GM21360 (cell line): ENCODE data around the gene PSAP.

Source experiments
- ATAC-seq: cut with Tn5 transposase; IDR thresholded peaks from one replicate; pipeline ENCODE4 v1.9.1; 2021; ENCODE audit warnings: mild to moderate bottlenecking, moderate library complexity; ENCODE audit not compliant: unreplicated experiment

Gene PSAP

GRCh38 chr10:71789871-71790270 is 61.2 kb downstream of the PSAP start:
- ATAC-seq: no peak

GRCh38 chr10:71788954-71789353 is 62.1 kb downstream of the PSAP start:
- no peak for ATAC-seq

GRCh38 chr10:71784679-71785272 is 66.3 kb downstream of the PSAP start:
- no peak for ATAC-seq

GRCh38 chr10:71783917-71784678 is 67.0 kb downstream of the PSAP start:
- ATAC-seq: no peak

GRCh38 chr10:71782917-71783490 is 68.0 kb downstream of the PSAP start:
- no peak for ATAC-seq

- no peak for ATAC-seq
Measured at GRCh38 chr10:71782221-71782916, 68.7 kb downstream of the PSAP start.

GRCh38 chr10:71780719-71781118 is 70.3 kb downstream of the PSAP start:
- no peak for ATAC-seq

- ATAC-seq: no peak
Measured at GRCh38 chr10:71780156-71780555, 70.9 kb downstream of the PSAP start.

GRCh38 chr10:71779641-71780040 is 71.4 kb downstream of the PSAP start:
- no peak for ATAC-seq

- ATAC-seq: no peak
Measured at GRCh38 chr10:71778071-71778825, 72.8 kb downstream of the PSAP start.

GRCh38 chr10:71777213-71777985 is 73.7 kb downstream of the PSAP start:
- ATAC-seq: no peak

GRCh38 chr10:71776481-71776925 is 74.5 kb downstream of the PSAP start:
- ATAC-seq: no peak

GRCh38 chr10:71774916-71775702 is 75.9 kb downstream of the PSAP start:
- ATAC-seq: no peak

GRCh38 chr10:71773221-71773971 is 77.7 kb downstream of the PSAP start, which contains the start of gene VSIR:
Gene VSIR, minus strand, starts transcription at chr10:71773520. Its CDS starts 81 bp downstream, at chr10:71773439.
- ATAC-seq: peak; percentile 50

GRCh38 chr10:71772832-71773220 is 78.2 kb downstream of the PSAP start:
- no peak for ATAC-seq

GRCh38 chr10:71771821-71772617 is 79.0 kb downstream of the PSAP start:
- no peak for ATAC-seq

- ATAC-seq: no peak
Measured at GRCh38 chr10:71771204-71771603, 79.8 kb downstream of the PSAP start.

- ATAC-seq: no peak
Measured at GRCh38 chr10:71770789-71771188, 80.3 kb downstream of the PSAP start.
